ENCODE results near the gene LRCH2.
"Not testable (repeated sequence)": the region's sequence is repeated elsewhere in the genome, so short reads cannot be mapped to it uniquely, and the experiment has no call there.

LRCH2 gene

GRCh38 chrX:115209547-115209946 lies 24.3 kb downstream of the LRCH2 start:
- DNase-seq (ENCODE audit: low read depth in 2 of 2): not testable (repeated sequence)

DNA sequence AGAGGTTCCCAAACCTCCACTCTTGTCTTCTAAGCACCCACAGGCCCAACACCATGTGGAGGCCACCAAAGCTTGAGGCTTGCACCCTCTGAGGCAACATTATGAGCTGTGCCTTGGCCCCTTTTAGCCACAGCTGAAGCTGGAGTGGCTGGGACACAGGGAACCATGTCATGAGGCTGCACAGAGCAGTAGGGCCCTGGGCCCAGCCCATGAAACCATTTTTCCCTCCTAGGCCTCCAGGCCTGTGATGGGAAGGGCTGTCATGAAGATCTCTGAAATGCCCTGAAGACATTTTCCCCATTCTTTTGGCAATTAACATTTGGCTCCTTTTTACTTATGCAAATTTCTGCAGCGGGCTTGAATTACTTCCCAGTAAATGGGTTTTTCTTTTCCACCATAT lies 29.9 kb downstream of the LRCH2 start:
- DNase-seq (ENCODE audit: low read depth in 2 of 2): no peak

GRCh38 chrX:115192244-115192700 lies 41.6 kb downstream of the LRCH2 start:
- no peak for DNase-seq (ENCODE audit: low read depth in 2 of 2)

GRCh38 chrX:115191490-115192243 lies 42.2 kb downstream of the LRCH2 start:
- DNase-seq (ENCODE audit: low read depth in 2 of 2): no peak

GRCh38 chrX:115190636-115191489 lies 43.0 kb downstream of the LRCH2 start:
- DNase-seq (ENCODE audit: low read depth in 2 of 2): no peak

DNA sequence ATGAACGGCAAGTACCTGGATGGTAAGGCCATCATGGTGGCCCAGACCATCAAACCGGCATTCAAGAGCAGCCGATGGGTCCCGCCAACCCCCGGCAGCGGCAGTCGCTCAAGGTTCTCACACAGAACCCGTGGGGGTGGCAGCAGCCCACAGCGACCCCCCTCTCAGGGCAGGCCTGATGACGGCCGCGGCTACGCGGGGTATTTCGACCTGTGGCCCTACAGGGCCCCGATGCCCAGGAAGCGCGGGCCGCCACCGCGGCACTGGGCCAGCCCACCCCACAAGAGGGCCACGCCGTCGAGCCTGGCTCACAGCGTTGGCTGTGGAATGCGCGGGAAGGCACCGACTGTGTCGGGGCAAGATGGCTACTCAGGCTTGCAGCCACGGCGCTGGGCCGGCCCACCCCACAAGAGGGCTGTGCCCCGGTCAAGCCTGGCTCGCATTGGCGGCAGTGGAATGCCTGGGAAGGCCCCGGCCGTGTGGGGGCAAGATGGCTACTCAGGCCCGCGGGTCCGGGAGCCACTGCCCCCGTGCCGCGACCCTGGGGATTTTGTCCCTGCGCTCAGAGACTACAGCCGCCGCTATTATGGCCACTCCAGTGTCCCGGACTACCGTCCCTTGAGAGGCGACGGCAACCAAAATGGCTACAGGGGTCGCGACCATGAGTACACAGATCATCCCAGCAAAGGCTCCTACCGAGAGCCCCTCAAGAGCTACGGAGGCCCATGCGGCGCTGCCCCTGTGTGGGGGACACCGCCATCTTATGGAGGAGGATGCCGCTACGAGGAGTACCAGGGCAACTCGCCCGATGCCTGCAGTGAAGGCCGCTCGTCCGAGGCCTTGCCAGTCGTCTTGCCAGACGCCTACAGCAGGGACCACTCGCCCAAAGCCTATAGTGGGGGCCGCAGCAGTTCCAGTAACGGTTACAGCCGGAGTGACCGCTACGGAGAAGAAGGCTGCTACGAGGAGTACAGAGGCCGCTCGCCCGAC lies 44.0 kb downstream of the LRCH2 start:
- DNase-seq (ENCODE audit: low read depth in 2 of 2): no peak

DNA sequence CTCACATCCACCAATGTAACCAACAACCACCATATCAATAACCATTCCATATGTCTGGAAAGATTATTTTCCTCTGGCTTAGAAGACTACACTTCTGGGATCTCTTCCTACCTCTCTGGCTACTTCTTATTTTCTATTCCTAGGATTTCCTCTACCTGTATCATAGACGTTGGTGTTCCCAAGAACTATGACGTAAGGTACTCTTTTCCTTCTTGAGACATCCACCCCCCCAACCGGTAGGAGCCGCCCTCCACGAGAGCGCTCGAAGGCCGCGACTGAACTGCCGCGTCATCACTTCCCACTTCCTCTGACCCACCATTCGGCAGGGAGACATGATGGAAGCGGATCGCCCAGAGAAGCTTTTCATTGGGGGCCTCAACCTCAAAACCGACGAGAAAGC lies 44.8 kb downstream of the LRCH2 start, which contains the start of gene RBMXL3:
Gene RBMXL3, plus strand, starts transcription at position 301 of the 400 bp plus-strand sequence. Its CDS starts 32 bp downstream, at position 333.
- no peak for DNase-seq (ENCODE audit: low read depth in 2 of 2)

DNA sequence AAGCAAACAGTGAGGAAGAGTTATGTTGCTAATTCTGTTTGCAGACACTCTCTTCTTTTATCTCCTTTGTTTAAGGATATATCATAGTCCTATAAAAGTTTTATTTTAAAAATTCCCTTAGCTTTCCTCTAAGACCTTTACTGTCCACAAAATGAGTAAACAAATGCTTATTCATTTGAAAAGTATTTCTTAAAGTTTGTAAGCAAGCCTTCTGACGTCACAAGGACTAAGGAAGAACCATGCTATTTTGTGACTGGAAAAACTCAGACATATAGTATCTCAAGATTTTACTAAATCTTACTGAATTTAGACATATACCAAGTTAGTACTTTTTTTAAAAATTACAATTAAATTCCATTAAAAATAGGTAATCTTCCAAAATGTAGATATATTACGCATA lies 49.9 kb downstream of the LRCH2 start:
- no peak for DNase-seq (ENCODE audit: low read depth in 2 of 2)

DNA sequence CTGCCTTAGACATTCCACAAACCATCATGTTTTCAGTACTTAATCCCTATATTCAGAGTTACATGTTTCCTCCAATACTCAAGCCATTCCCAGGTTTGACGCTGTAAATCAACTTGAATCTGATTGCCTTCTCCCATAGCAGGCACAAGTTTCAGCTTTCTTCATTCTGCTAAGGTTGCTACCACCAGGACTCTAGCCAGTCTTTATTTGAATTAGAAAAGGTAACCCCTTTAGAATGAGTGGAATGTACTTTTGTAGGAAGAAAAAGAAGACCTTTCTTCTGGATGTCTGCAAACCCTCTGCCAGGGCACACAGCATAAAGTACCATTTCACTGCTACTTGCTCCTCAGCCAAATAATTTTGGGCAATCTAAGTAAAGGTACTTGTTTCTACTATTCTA lies 55.4 kb downstream of the LRCH2 start:
- DNase-seq (ENCODE audit: low read depth in 2 of 2): no peak

- DNase-seq (ENCODE audit: low read depth in 2 of 2): no peak
Observed at GRCh38 chrX:115177932-115178331, 56.0 kb downstream of the LRCH2 start.

GRCh38 chrX:115174548-115174947 lies 59.3 kb downstream of the LRCH2 start:
- DNase-seq (ENCODE audit: low read depth in 2 of 2): no peak

DNA sequence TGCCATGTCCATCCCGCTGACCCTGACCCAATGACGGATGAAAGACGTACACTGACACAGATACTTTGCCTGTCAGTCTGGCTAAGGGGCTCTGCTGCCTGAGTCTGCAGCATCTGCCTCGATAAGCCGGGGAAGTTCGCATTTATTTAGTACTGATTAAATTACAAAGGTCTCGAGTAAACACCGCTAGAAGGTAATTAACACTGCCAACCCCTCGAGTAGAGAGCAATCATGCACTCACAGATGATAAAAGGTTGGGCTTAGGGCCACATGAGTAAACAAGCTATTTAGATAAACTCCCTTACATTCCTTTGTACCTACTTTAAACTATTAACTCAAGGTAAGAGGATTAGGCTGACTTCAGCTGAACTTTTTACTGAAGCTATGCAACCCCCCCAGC lies 60.7 kb downstream of the LRCH2 start:
- DNase-seq (ENCODE audit: low read depth in 2 of 2): no peak

GRCh38 chrX:115147220-115147619 lies 86.7 kb downstream of the LRCH2 start:
- DNase-seq (ENCODE audit: low read depth in 2 of 2): no peak

- no peak for DNase-seq (ENCODE audit: low read depth in 2 of 2)
Observed at GRCh38 chrX:115142057-115142456, 91.8 kb downstream of the LRCH2 start.

GRCh38 chrX:115138040-115138439 lies 95.9 kb downstream of the LRCH2 start:
- no peak for DNase-seq (ENCODE audit: low read depth in 2 of 2)

- no peak for DNase-seq (ENCODE audit: low read depth in 2 of 2)
Observed at GRCh38 chrX:115134382-115134781, 99.5 kb downstream of the LRCH2 start.

DNA sequence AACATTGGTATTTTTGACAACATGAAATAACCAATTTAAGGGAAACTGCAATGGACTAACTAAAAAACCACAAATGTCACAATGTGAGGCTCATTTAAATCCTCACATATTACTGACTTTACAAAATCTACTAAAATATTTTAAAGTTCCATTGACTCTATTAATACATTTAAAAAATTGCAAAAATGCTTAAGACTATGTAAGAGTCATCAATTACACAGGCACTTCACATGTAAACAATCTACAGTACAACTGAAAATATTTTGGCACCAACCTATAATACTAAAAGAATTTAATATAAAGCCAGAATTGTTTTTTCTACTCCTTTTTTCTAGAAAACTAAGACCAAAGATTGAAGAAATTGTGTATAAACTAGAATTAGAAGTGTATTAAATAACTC lies 121.5 kb downstream of the LRCH2 start:
- DNase-seq (ENCODE audit: low read depth in 2 of 2): no peak

GRCh38 chrX:115098897-115099296 lies 135.0 kb downstream of the LRCH2 start:
- no peak for DNase-seq (ENCODE audit: low read depth in 2 of 2)

- no peak for DNase-seq (ENCODE audit: low read depth in 2 of 2)
Observed at GRCh38 chrX:115093191-115093590, 140.7 kb downstream of the LRCH2 start.

DNA sequence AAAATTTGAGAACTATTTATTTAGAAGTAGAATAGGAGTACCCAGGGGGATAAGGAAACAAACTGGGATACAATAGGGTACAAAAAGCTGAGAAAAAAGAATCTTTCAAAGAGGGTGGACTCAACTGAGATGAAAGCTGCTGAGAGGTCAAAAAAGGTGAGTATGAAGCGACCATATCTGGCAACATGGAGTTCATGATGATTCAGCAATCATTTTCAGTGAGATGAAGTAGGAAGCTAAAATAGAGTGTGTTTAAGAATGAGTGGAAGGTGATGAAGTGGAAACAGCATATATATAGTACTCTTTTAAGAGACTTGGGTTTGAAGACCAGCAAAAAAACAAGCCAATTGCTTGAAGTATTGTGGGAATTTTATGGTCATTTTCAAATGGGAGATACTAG lies 144.5 kb downstream of the LRCH2 start:
- DNase-seq (ENCODE audit: low read depth in 2 of 2): no peak

DNA sequence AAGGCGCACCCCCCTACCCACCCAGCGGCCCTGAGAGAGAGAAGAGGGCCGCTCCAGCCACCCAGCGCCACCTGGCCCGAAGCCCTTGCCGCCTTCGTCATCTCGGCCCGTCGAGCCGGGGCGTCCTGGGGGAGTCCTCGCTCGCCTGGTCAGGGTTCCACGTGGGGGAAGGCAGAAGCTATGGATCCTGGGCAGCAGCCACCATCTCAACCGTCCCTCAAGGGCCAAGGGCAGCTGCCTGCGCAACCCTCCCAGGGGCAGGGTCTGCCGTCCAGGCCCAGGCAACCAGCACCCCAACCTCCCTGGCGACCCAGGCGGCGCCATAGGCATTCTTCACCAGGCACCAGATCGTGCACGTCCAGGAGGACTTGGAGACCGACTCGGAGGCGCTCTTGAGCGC lies 165.0 kb downstream of the LRCH2 start:
- no peak for DNase-seq (ENCODE audit: low read depth in 2 of 2)

DNA sequence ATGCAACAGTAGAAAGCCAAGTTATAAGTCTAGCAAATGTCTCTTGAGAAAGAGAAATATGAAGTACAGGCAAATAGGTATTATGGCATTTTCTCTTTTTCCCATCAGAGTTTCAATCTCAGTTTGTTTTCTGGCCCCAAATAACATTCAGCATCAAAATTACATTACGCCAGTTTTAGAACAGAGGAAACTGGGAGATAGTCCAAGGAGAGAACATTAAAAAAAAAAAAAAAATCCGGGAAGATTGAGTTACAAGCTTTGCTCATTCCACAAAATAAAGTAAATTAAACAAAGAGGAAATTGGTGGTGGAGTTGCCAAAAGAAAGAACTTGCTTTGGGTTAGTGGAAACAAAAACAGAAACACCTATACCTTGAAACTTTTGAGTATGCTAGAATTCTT lies 166.1 kb downstream of the LRCH2 start:
- no peak for DNase-seq (ENCODE audit: low read depth in 2 of 2)
